ENCODE measurements around the gene CHURC1.

- TF ChIP-seq CTCF (IDR thresholded peaks at IDR 0.05) (no peak), POLR2A (IDR thresholded peaks at IDR 0.05) (no peak)
Observed at GRCh38 chr14:64963611-64964010, 49.4 kb downstream of the CHURC1 start.
